BE2C (cell line): Measurements from ENCODE around the gene SRD5A1.

Source experiments
- DNase-seq: peaks from one replicate; pipeline ENCODE4 v3.0.0-alpha.2; 2020
- H3K27me3 ChIP-seq: fragments of 250-450 bp; sonication (Bioruptor Pico); 2 replicates; pipeline ENCODE4 v1.5.1; 2020; ENCODE audit warnings: mild to moderate bottlenecking
- H3K36me3 ChIP-seq: fragments of 250-450 bp; sonication (Bioruptor Pico); 2 replicates; pipeline ENCODE4 v1.5.1; 2020; ENCODE audit warnings: mild to moderate bottlenecking
- H3K4me1 ChIP-seq: fragments of 250-450 bp; sonication (Bioruptor Pico); 2 replicates; pipeline ENCODE4 v1.5.1; 2020
- H3K4me3 ChIP-seq: 2 replicates; pipeline ENCODE4 v1.5.1; 2011; ENCODE audit warnings: low read depth, low read length
- H3K9me3 ChIP-seq: fragments of 250-450 bp; sonication (Bioruptor Pico); 2 replicates; pipeline ENCODE4 v1.5.1; 2020
- CTCF ChIP-seq: IDR thresholded peaks from 2 replicates; pipeline ENCODE4 v1.5.1; 2012; ENCODE audit warnings: mild to moderate bottlenecking, low read depth, low read length

The SRD5A1 gene

GRCh38 chr5:6652025-6652424 is 18.8 kb downstream of the SRD5A1 start:
- H3K4me1 ChIP-seq: no peaks in the 10 kb centered on the region
- no peak overlapping the region for H3K4me3 ChIP-seq
- peaks cover 31% of the 10 kb centered on the region for H3K36me3 ChIP-seq
- no peak for TF ChIP-seq CTCF
- H3K9me3 ChIP-seq: no peaks in the 10 kb centered on the region
- H3K27me3 ChIP-seq: no peaks in the 10 kb centered on the region
- DNase-seq: no peak

- TF ChIP-seq CTCF: no peak
- peaks cover 34% of the 10 kb centered on the region for H3K36me3 ChIP-seq
- H3K9me3 ChIP-seq: no peaks in the 10 kb centered on the region
- no peak for DNase-seq
- H3K4me1 ChIP-seq: no peaks in the 10 kb centered on the region
- no peak overlapping the region for H3K4me3 ChIP-seq
- H3K27me3 ChIP-seq: no peaks in the 10 kb centered on the region
Observed at GRCh38 chr5:6655432-6655831, 22.2 kb downstream of the SRD5A1 start.

- no peak overlapping the region for H3K4me3 ChIP-seq
- TF ChIP-seq CTCF: no peak
- H3K9me3 ChIP-seq: no peaks in the 10 kb centered on the region
- peaks cover 34% of the 10 kb centered on the region for H3K36me3 ChIP-seq
- no peaks in the 10 kb centered on the region for H3K4me1 ChIP-seq
- H3K27me3 ChIP-seq: no peaks in the 10 kb centered on the region
- DNase-seq: no peak
Observed at GRCh38 chr5:6656680-6657079, 23.4 kb downstream of the SRD5A1 start.

GRCh38 chr5:6659941-6660684 is 26.9 kb downstream of the SRD5A1 start:
- no peak for DNase-seq
- Histone ChIP-seq H3K27me3 (no peaks in the 10 kb centered on the region), H3K36me3 (peaks cover 28% of the 10 kb centered on the region), H3K4me1 (no peaks in the 10 kb centered on the region), H3K4me3 (no peak overlapping the region), H3K9me3 (no peaks in the 10 kb centered on the region)
- no peak for TF ChIP-seq CTCF

GRCh38 chr5:6660688-6661087 is 27.4 kb downstream of the SRD5A1 start:
- Histone ChIP-seq H3K4me3 (no peak overlapping the region), H3K27me3 (no peaks in the 10 kb centered on the region), H3K9me3 (no peaks in the 10 kb centered on the region), H3K36me3 (peaks cover 28% of the 10 kb centered on the region), H3K4me1 (no peaks in the 10 kb centered on the region)
- no peak for TF ChIP-seq CTCF
- no peak for DNase-seq

- DNase-seq: no peak
- H3K36me3 ChIP-seq: peaks cover 10% of the 10 kb centered on the region
- no peaks in the 10 kb centered on the region for H3K4me1 ChIP-seq
- no peak for TF ChIP-seq CTCF
- H3K9me3 ChIP-seq: no peaks in the 10 kb centered on the region
- no peaks in the 10 kb centered on the region for H3K27me3 ChIP-seq
- H3K4me3 ChIP-seq: no peak overlapping the region
Observed at GRCh38 chr5:6666762-6667161, 33.5 kb downstream of the SRD5A1 start.
